ENCODE measurements around the gene HOXA11.

Gene HOXA11

DNA sequence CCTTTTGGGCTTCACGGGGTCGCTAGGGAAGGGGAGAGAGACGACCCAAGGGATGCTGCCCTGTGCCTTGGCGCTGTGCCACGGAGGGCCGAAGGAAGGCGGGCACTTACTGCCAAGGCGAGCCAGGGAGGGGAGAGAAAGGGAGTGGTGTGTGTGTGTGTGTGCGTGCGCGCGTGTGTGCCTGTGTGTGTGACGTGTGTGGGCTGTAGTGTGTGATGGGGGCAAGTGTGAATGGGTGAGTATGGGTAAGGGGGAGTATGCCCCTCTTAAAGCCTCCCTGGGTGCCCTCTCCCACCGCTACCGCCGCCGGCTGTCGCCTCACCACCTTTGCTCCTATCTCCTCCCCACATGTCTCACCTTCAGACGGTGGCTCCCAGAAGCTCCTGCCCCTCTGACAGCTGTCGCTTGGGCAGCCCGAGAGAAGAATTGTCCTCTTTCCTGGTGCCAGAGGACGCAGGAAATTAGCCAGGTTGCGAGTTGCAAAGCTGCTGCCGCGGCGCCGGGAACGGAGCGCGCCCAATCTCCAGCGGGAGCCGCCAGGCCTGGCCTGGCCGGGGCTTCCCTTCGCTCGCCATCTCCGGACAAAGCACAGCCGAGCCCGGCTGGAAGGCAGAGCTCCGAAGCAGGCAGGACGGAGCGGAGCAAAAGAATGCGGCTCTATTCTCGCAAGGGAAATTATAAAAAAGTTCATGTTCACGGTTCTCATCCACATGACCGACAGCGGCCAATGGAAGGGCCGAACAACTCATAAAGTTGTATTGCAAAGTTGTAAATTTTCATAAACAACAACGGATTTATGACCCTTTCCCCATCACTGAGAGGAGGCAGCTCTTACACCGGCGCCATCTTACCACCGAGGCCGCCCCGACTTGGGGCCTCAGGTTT, 32.9 kb downstream of the HOXA11 start, which contains the start of gene HOXA3:
HOXA3 (minus strand) TSS at position 653 of the 885 bp plus-strand sequence. CDS start 41,943 bp downstream, outside the sequence.
- Histone ChIP-seq H3K4me3 (ENCODE audit: low read length in 2 of 2) (peak within 1 kb of the TSS; percentile 36 to 72), H3K36me3 (ENCODE audit: control insufficient read depth in 2 of 2, insufficient read depth in 2 of 2, low read length in 2 of 2) (no peaks in the 10 kb centered on the region), H3K4me1 (ENCODE audit: control insufficient read depth, insufficient read depth, low read length) (peaks cover 39% of the 10 kb centered on the region), H3K27me3 (ENCODE audit: control insufficient read depth in 1 of 2, insufficient read depth in 2 of 2, low read length in 2 of 2) (peaks cover 75 to 76% of the 10 kb centered on the region in 2 donors), H3K27ac (ENCODE audit: low read length) (no peak within 1 kb of the TSS), H3K9me3 (ENCODE audit: control insufficient read depth in 2 of 2, low read length in 2 of 2) (no peaks in the 10 kb centered on the region), H3K9ac (ENCODE audit: low read length in 2 of 2) (no peak within 1 kb of the TSS)

DNA sequence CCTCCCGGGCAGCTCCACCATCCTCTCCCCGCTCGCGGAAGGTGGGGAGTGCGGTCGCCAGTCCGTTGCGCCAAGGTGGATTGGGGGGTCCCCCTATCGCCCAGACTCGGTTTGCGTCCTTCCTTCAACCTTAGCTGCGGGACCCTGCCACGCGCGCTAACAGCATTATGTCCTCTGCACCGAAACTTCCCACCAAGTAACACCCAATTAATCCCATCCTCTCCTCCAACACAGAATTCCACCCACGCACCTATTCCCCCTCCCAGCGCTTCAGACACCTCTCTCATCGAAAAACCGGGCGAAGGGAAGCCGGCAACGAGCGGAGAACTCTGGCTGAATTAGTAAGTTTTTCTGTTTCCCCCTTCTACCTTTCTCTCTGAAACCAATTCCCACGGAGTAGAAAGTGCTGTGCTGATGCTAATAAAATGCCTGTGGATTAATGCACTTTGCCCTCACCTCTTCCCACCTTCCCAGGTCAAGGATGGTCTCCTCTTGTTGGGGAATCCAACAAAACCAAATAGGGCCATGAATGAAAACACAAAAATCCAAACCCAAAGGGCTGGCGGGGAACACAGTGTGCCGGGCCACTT, 33.6 kb downstream of the HOXA11 start:
- Histone ChIP-seq H3K4me3 (ENCODE audit: low read length in 2 of 2) (peak overlapping the region; percentile 36 to 72), H3K9me3 (ENCODE audit: control insufficient read depth in 2 of 2, low read length in 2 of 2) (no peaks in the 10 kb centered on the region), H3K27me3 (ENCODE audit: control insufficient read depth in 1 of 2, insufficient read depth in 2 of 2, low read length in 2 of 2) (peaks cover 77% of the 10 kb centered on the region in 2 donors), H3K9ac (ENCODE audit: low read length in 2 of 2) (no peak overlapping the region), H3K27ac (ENCODE audit: low read length) (no peak overlapping the region), H3K4me1 (ENCODE audit: control insufficient read depth, insufficient read depth, low read length) (peaks cover 38% of the 10 kb centered on the region), H3K36me3 (ENCODE audit: control insufficient read depth in 2 of 2, insufficient read depth in 2 of 2, low read length in 2 of 2) (no peaks in the 10 kb centered on the region)

- Histone ChIP-seq H3K27me3 (ENCODE audit: control insufficient read depth in 1 of 2, insufficient read depth in 2 of 2, low read length in 2 of 2) (peaks cover 74 to 76% of the 10 kb centered on the region in 2 donors), H3K4me1 (ENCODE audit: control insufficient read depth, insufficient read depth, low read length) (peaks cover 32% of the 10 kb centered on the region), H3K27ac (ENCODE audit: low read length) (no peak overlapping the region), H3K4me3 (ENCODE audit: low read length in 2 of 2) (peak overlapping the region; percentile 36 to 72), H3K9me3 (ENCODE audit: control insufficient read depth in 2 of 2, low read length in 2 of 2) (no peaks in the 10 kb centered on the region), H3K9ac (ENCODE audit: low read length in 2 of 2) (no peak overlapping the region), H3K36me3 (ENCODE audit: control insufficient read depth in 2 of 2, insufficient read depth in 2 of 2, low read length in 2 of 2) (no peaks in the 10 kb centered on the region)
Observed at GRCh38 chr7:27150568-27151340, 34.3 kb downstream of the HOXA11 start.

DNA sequence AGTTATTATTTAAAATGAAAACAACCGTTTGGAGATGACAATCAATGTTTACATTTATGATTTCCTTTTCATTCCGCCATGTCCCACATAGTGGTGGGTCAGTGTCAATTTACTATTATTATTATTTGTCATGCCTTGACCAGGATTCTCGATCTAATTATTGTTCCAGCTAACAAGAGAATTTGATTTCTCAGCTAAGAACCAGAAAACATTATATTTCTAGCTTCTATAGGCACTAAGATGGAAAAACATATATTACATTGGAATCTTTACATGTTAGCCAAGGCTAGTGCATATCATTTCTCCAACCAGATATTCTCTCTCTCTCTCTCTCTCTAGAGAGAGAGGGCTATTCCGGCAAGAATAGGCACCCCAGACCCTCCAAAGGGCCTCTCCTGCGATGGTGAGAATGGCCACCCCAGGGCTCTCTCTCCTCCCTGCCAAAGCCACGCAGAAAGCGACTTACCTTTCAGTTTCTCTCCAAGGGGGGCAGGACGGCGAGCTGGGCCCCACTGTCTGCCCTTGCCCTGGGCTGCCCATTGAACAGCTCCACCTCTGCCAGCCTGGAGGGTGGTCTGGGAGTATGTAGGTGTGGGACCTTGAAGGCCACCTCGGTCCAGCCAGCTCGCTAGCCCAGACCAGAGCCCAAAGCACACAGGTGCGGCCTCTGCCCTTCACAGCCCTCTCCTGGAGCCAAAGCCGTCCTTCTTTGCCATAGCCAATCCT, 35.0 kb downstream of the HOXA11 start:
- H3K4me3 ChIP-seq (ENCODE audit: low read length in 2 of 2): peak overlapping the region in 1 of 2 donors; percentile 72
- H3K27ac ChIP-seq (ENCODE audit: low read length): no peak overlapping the region
- H3K4me1 ChIP-seq (ENCODE audit: control insufficient read depth, insufficient read depth, low read length): peaks cover 31% of the 10 kb centered on the region
- H3K9me3 ChIP-seq (ENCODE audit: control insufficient read depth in 2 of 2, low read length in 2 of 2): no peaks in the 10 kb centered on the region
- no peaks in the 10 kb centered on the region for H3K36me3 ChIP-seq (ENCODE audit: control insufficient read depth in 2 of 2, insufficient read depth in 2 of 2, low read length in 2 of 2)
- no peak overlapping the region for H3K9ac ChIP-seq (ENCODE audit: low read length in 2 of 2)
- peaks cover 73% of the 10 kb centered on the region in 2 donors for H3K27me3 ChIP-seq (ENCODE audit: control insufficient read depth in 1 of 2, insufficient read depth in 2 of 2, low read length in 2 of 2)

- H3K27ac ChIP-seq (ENCODE audit: low read length): no peak overlapping the region
- H3K4me1 ChIP-seq (ENCODE audit: control insufficient read depth, insufficient read depth, low read length): peaks cover 35% of the 10 kb centered on the region
- no peak overlapping the region for H3K4me3 ChIP-seq (ENCODE audit: low read length in 2 of 2)
- H3K27me3 ChIP-seq (ENCODE audit: control insufficient read depth in 1 of 2, insufficient read depth in 2 of 2, low read length in 2 of 2): peaks cover 70 to 73% of the 10 kb centered on the region in 2 donors
- H3K36me3 ChIP-seq (ENCODE audit: control insufficient read depth in 2 of 2, insufficient read depth in 2 of 2, low read length in 2 of 2): no peaks in the 10 kb centered on the region
- H3K9ac ChIP-seq (ENCODE audit: low read length in 2 of 2): no peak overlapping the region
- H3K9me3 ChIP-seq (ENCODE audit: control insufficient read depth in 2 of 2, low read length in 2 of 2): no peaks in the 10 kb centered on the region
Observed at GRCh38 chr7:27148756-27149641, 36.0 kb downstream of the HOXA11 start.

- Histone ChIP-seq H3K9me3 (ENCODE audit: control insufficient read depth in 2 of 2, low read length in 2 of 2) (no peaks in the 10 kb centered on the region), H3K4me1 (ENCODE audit: control insufficient read depth, insufficient read depth, low read length) (peaks cover 38% of the 10 kb centered on the region), H3K27ac (ENCODE audit: low read length) (no peak overlapping the region), H3K36me3 (ENCODE audit: control insufficient read depth in 2 of 2, insufficient read depth in 2 of 2, low read length in 2 of 2) (no peaks in the 10 kb centered on the region), H3K4me3 (ENCODE audit: low read length in 2 of 2) (peak overlapping the region in 1 of 2 donors; percentile 35), H3K9ac (ENCODE audit: low read length in 2 of 2) (no peak overlapping the region), H3K27me3 (ENCODE audit: control insufficient read depth in 1 of 2, insufficient read depth in 2 of 2, low read length in 2 of 2) (peaks cover 62 to 66% of the 10 kb centered on the region in 2 donors)
Observed at GRCh38 chr7:27148031-27148755, 36.8 kb downstream of the HOXA11 start.

DNA sequence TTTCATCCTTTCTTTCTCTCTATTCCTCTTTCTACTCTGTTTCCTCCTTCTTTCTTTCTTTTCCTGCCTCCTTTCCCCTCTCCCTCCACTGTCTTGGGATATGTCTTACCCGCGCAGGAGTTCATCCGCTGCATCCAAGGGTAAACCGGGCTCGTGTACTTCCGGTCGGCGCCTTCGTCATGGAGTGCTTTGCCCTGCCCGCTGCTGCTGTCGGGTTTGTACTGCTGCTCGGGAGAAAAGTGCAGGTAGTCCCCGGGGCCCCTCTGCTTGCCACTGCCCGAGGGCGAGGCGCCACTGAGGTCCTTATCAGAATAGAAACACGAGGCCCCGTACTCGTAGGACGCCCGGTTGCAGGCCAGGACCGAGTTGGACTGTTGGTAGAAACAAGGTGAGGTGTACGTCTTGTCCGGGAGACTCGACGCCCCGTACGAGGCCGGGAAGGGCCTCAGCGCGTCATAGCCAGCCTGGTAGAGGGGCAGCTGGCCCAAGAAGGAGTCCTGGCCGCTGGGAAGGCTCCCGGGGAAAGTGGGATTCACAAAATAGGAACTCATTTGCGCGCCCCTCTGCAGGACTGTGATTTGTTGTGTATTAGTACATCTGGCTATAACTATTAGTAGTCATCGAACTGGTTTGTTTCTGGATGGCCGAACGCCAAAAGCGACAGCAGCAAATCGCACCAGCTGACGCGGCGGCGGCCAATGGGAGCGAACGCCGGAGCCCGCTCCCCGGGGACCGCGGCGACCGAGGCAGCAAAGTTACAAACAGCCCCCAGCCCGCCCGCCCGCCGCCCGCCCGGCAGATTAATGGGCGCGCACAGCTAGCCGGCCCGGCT, 37.6 kb downstream of the HOXA11 start, which contains the start of gene HOXA6:
HOXA6 (minus strand) TSS at position 576 of the 832 bp plus-strand sequence; CDS start at position 551, 25 bp downstream.
- H3K27me3 ChIP-seq (ENCODE audit: control insufficient read depth in 1 of 2, insufficient read depth in 2 of 2, low read length in 2 of 2): peaks cover 54 to 58% of the 10 kb centered on the region in 2 donors
- no peak within 1 kb of the TSS for H3K9ac ChIP-seq (ENCODE audit: low read length in 2 of 2)
- no peak within 1 kb of the TSS for H3K27ac ChIP-seq (ENCODE audit: low read length)
- no peaks in the 10 kb centered on the region for H3K9me3 ChIP-seq (ENCODE audit: control insufficient read depth in 2 of 2, low read length in 2 of 2)
- H3K4me3 ChIP-seq (ENCODE audit: low read length in 2 of 2): peak within 1 kb of the TSS in 1 of 2 donors; percentile 35
- peaks cover 38% of the 10 kb centered on the region for H3K4me1 ChIP-seq (ENCODE audit: control insufficient read depth, insufficient read depth, low read length)
- no peaks in the 10 kb centered on the region for H3K36me3 ChIP-seq (ENCODE audit: control insufficient read depth in 2 of 2, insufficient read depth in 2 of 2, low read length in 2 of 2)

GRCh38 chr7:27146491-27147198, 38.4 kb downstream of the HOXA11 start:
- peaks cover 46 to 50% of the 10 kb centered on the region in 2 donors for H3K27me3 ChIP-seq (ENCODE audit: control insufficient read depth in 1 of 2, insufficient read depth in 2 of 2, low read length in 2 of 2)
- peaks cover 32% of the 10 kb centered on the region for H3K4me1 ChIP-seq (ENCODE audit: control insufficient read depth, insufficient read depth, low read length)
- no peak overlapping the region for H3K27ac ChIP-seq (ENCODE audit: low read length)

More at GRCh38 chr7:27146491-27147198, 38.4 kb downstream of the HOXA11 start:
- Histone ChIP-seq H3K4me3 (ENCODE audit: low read length in 2 of 2) (no peak overlapping the region), H3K36me3 (ENCODE audit: control insufficient read depth in 2 of 2, insufficient read depth in 2 of 2, low read length in 2 of 2) (no peaks in the 10 kb centered on the region), H3K9me3 (ENCODE audit: control insufficient read depth in 2 of 2, low read length in 2 of 2) (no peaks in the 10 kb centered on the region), H3K9ac (ENCODE audit: low read length in 2 of 2) (no peak overlapping the region)
